Motor neuron (in vitro differentiated cells): Measurements from ENCODE around the gene POLR1C. TPM values are rescaled to one million over a fixed set of nuclear protein-coding genes. Genes with fewer than 3 reads are reported as not detected.
A peak's percentile ranks its signal among the peaks of the same experiment; 100 is the strongest.
"Not testable (repeated sequence)": the region's sequence is repeated elsewhere in the genome, so short reads cannot be mapped to it uniquely, and the experiment has no call there.

Source experiments
- ATAC-seq, 8 experiments: fragments of 200-7000 bp; cut with Tn5 transposase; replicated peaks in 6 of 8; 2 replicates each; pipeline ENCODE4 v1.8.0; 2021; ENCODE audit warnings: mild to moderate bottlenecking in 8 of 8, moderate library complexity in 8 of 8
- H3K27ac ChIP-seq, 2 donors: fragments of 250-450 bp; sonication (Bioruptor Pico); 2 replicates each; pipeline ENCODE4 v1.9.0; 2021; ENCODE audit warnings: antibody characterized with exemption in 2 of 2, mild to moderate bottlenecking in 2 of 2, moderate library complexity in 1 of 2
- H3K4me1 ChIP-seq, 2 donors: fragments of 250-450 bp; sonication (Bioruptor Pico); replicated peaks in 1 of 2; 2 replicates each; pipeline ENCODE4 v1.6.1; 2021; ENCODE audit warnings: antibody characterized with exemption in 2 of 2, mild to moderate bottlenecking in 2 of 2, moderate library complexity in 1 of 2
- H3K4me3 ChIP-seq, 5 donors: fragments of 250-450 bp; sonication (Bioruptor Pico); 2 replicates each; pipeline ENCODE4 v1.9.0; 2021; ENCODE audit warnings: antibody characterized with exemption in 5 of 5, mild to moderate bottlenecking in 5 of 5, moderate library complexity in 4 of 5
- WGBS, 10 experiments: fragments of 450-650 bp; shearing (Covaris generic); methylation state at CpG; one replicate each; pipeline ENCODE4 v1.0.0; 2022; 5-methylcytosine and 5-hydroxymethylcytosine counted together
- in situ Hi-C, 9 experiments: fragments of 400-800 bp; cut with MboI; loops; one replicate each; pipeline ENCODE4 v1.15.0; 2021; ENCODE audit warnings: low sequenced_read_pairs in 9 of 9, low pct_unique_long_range_greater_than_20kb in 2 of 9; ENCODE audit not compliant: unreplicated experiment in 9 of 9
- total RNA-seq, 8 experiments: library from RNA; unstranded; fragments of 300-600 nt; gene quantifications; 2 replicates each; pipeline versions ENCODE4 v1.2.3 to v1.2.4, GENCODE V29; 2022

POLR1C gene
- total RNA-seq, 8 experiments from 2014 or later: 27.7 to 56.9 (median 41.8) TPM

- H3K4me3 ChIP-seq: no peak overlapping the region
- no peak for ATAC-seq
- no peak overlapping the region for H3K27ac ChIP-seq
- in situ Hi-C loops: loop anchor here in 2 of 9 experiments (25.0 kb wide), 2 partner anchors 135 to 260 kb away; no protein-coding TSS in a partner anchor
- peaks cover 10 to 12% of the 10 kb centered on the region in 2 donors for H3K4me1 ChIP-seq
- 60 to 100% (median 100%) methylated on average over 1 to 2 of the region's 2 CpGs; no CpG with 5 or more reads in 4 of the 10 experiments for WGBS, 10 experiments
Measured at GRCh38 chr6:43521836-43522235, 4.9 kb downstream of the POLR1C start.

GRCh38 chr6:43522547-43523261, 5.8 kb downstream of the POLR1C start:
- Histone ChIP-seq H3K4me1 (peaks cover 10 to 12% of the 10 kb centered on the region in 2 donors), H3K27ac (no peak overlapping the region), H3K4me3 (no peak overlapping the region)
- WGBS, 10 experiments: 93 to 100% (median 100%) methylated on average over 1 to 4 of the region's 8 CpGs; no CpG with 5 or more reads in 2 of the 10 experiments
- in situ Hi-C loops: loop anchor here in 2 of 9 experiments (25.0 kb wide), 2 partner anchors 135 to 260 kb away; no protein-coding TSS in a partner anchor
- peak in 4 of 8 experiments; percentile 17 to 35 (median 31) for ATAC-seq

GRCh38 chr6:43523284-43523683, 6.4 kb downstream of the POLR1C start:
- Histone ChIP-seq H3K4me3 (no peak overlapping the region), H3K4me1 (peaks cover 5 to 7% of the 10 kb centered on the region in 2 donors), H3K27ac (no peak overlapping the region)
- WGBS, 10 experiments: 69 to 100% (median 87%) methylated on average over 1 to 3 of the region's 3 CpGs; no CpG with 5 or more reads in 4 of the 10 experiments
- peak in 3 of 8 experiments; percentile 9 to 21 (median 17) for ATAC-seq
- in situ Hi-C loops: loop anchor here in 2 of 9 experiments (25.0 kb wide), 2 partner anchors 136 to 261 kb away; no protein-coding TSS in a partner anchor

GRCh38 chr6:43524483-43524961, 7.6 kb downstream of the POLR1C start:
- Histone ChIP-seq H3K4me3 (no peak overlapping the region), H3K4me1 (no peaks in the 10 kb centered on the region), H3K27ac (no peak overlapping the region)
- 55 to 100% (median 90%) methylated on average over 1 to 10 of the region's 10 CpGs; no CpG with 5 or more reads in 3 of the 10 experiments for WGBS, 10 experiments
- in situ Hi-C loops: loop anchor here in 2 of 9 experiments (25.0 kb wide), 2 partner anchors 137 to 262 kb away; no protein-coding TSS in a partner anchor
- peak in 1 of 8 experiments; percentile 8 for ATAC-seq

- WGBS, 10 experiments: 60 to 100% (median 89%) methylated on average over 1 of the region's 1 CpG; no CpG with 5 or more reads in 6 of the 10 experiments
- ATAC-seq: no peak
- H3K27ac ChIP-seq: no peak overlapping the region
- no peaks in the 10 kb centered on the region for H3K4me1 ChIP-seq
- no peak overlapping the region for H3K4me3 ChIP-seq
- in situ Hi-C loops: no loop called here
Measured at GRCh38 chr6:43532201-43532600, 15.3 kb downstream of the POLR1C start.

- no CpG with 5 or more reads among the region's 17 CpGs for WGBS, 10 experiments
- in situ Hi-C loops, H3K4me1 ChIP-seq, H3K27ac ChIP-seq, ATAC-seq, H3K4me3 ChIP-seq: not testable (repeated sequence)
Measured at GRCh38 chr6:43538986-43539385, 22.1 kb downstream of the POLR1C start.

GRCh38 chr6:43539409-43539808, 22.5 kb downstream of the POLR1C start:
- WGBS, 10 experiments: 92 to 100% (median 100%) methylated on average over 4 to 7 of the region's 20 CpGs; no CpG with 5 or more reads in 5 of the 10 experiments
- H3K4me3 ChIP-seq, ATAC-seq, in situ Hi-C loops, H3K27ac ChIP-seq, H3K4me1 ChIP-seq: not testable (repeated sequence)

GRCh38 chr6:43540507-43540906, 23.6 kb downstream of the POLR1C start:
- Histone ChIP-seq H3K27ac (no peak overlapping the region), H3K4me1 (no peaks in the 10 kb centered on the region), H3K4me3 (no peak overlapping the region)
- ATAC-seq: no peak
- in situ Hi-C loops: no loop called here
- 80 to 100% (median 100%) methylated on average over 1 to 5 of the region's 5 CpGs for WGBS, 10 experiments

GRCh38 chr6:43541774-43542471, 25.0 kb downstream of the POLR1C start:
- Histone ChIP-seq H3K27ac (no peak overlapping the region), H3K4me3 (no peak overlapping the region), H3K4me1 (no peaks in the 10 kb centered on the region)
- no peak for ATAC-seq
- in situ Hi-C loops: no loop called here
- 92 to 100% (median 99%) methylated on average over 1 to 8 of the region's 8 CpGs for WGBS, 10 experiments

- Histone ChIP-seq H3K27ac (no peak overlapping the region), H3K4me1 (no peaks in the 10 kb centered on the region), H3K4me3 (no peak overlapping the region)
- in situ Hi-C loops: no loop called here
- 42 to 100% (median 87%) methylated on average over 1 to 4 of the region's 4 CpGs; no CpG with 5 or more reads in 2 of the 10 experiments for WGBS, 10 experiments
- no peak for ATAC-seq
Measured at GRCh38 chr6:43544461-43544860, 27.6 kb downstream of the POLR1C start.

- ATAC-seq: no peak
- Histone ChIP-seq H3K4me3 (no peak overlapping the region), H3K4me1 (no peaks in the 10 kb centered on the region), H3K27ac (no peak overlapping the region)
- in situ Hi-C loops: no loop called here
- 63 to 100% (median 93%) methylated on average over 1 to 3 of the region's 3 CpGs; no CpG with 5 or more reads in 2 of the 10 experiments for WGBS, 10 experiments
Measured at GRCh38 chr6:43547222-43547621, 30.3 kb downstream of the POLR1C start.

GRCh38 chr6:43557620-43558019, 40.7 kb downstream of the POLR1C start:
- H3K4me3 ChIP-seq, H3K27ac ChIP-seq, ATAC-seq, in situ Hi-C loops, H3K4me1 ChIP-seq: not testable (repeated sequence)
- 91 to 100% (median 97%) methylated on average over 3 to 7 of the region's 7 CpGs; no CpG with 5 or more reads in 3 of the 10 experiments for WGBS, 10 experiments

GRCh38 chr6:43559328-43559727, 42.4 kb downstream of the POLR1C start:
- no peaks in the 10 kb centered on the region for H3K4me1 ChIP-seq
- H3K4me3 ChIP-seq: no peak overlapping the region
- no peak for ATAC-seq
- H3K27ac ChIP-seq: no peak overlapping the region
- in situ Hi-C loops: no loop called here
